ENCODE measurements around the gene PJA2. TPM values are rescaled to one million over a fixed set of nuclear protein-coding genes. Genes with fewer than 3 reads are reported as not detected.

The PJA2 gene
- total RNA-seq, 1 donor from 2014 or later, result 70.6 TPM

- no peak for DNase-seq (ENCODE audit: low read depth in 2 of 2)
These were observed 57.5 kb downstream of the PJA2 start for GRCh38 chr5:109351988-109352864.

- DNase-seq (ENCODE audit: low read depth in 2 of 2), result peak in 1 of 2 donors; percentile 17
These were observed 59.1 kb downstream of the PJA2 start for GRCh38 chr5:109350537-109351270.

GRCh38 chr5:109349388-109349787 is 60.4 kb downstream of the PJA2 start:
- DNase-seq (ENCODE audit: low read depth in 2 of 2), result no peak

GRCh38 chr5:109347252-109347888 is 62.4 kb downstream of the PJA2 start:
- no peak for DNase-seq (ENCODE audit: low read depth in 2 of 2)

- no peak for DNase-seq (ENCODE audit: low read depth in 2 of 2)
These were observed 64.1 kb downstream of the PJA2 start for GRCh38 chr5:109345699-109346098.

- no peak for DNase-seq (ENCODE audit: low read depth in 2 of 2)
These were observed 69.4 kb downstream of the PJA2 start for GRCh38 chr5:109340351-109340750.

GRCh38 chr5:109335114-109335513 is 74.7 kb downstream of the PJA2 start:
- no peak for DNase-seq (ENCODE audit: low read depth in 2 of 2)

GRCh38 chr5:109334056-109334455 is 75.7 kb downstream of the PJA2 start:
- no peak for DNase-seq (ENCODE audit: low read depth in 2 of 2)

GRCh38 chr5:109329333-109330237 is 80.2 kb downstream of the PJA2 start:
- peak; percentile 5 to 72 for DNase-seq (ENCODE audit: low read depth in 2 of 2)

GRCh38 chr5:109328626-109329025 is 81.1 kb downstream of the PJA2 start:
- DNase-seq (ENCODE audit: low read depth in 2 of 2), result peak in 1 of 2 donors; percentile 28

GRCh38 chr5:109327570-109327969 is 82.2 kb downstream of the PJA2 start:
- no peak for DNase-seq (ENCODE audit: low read depth in 2 of 2)

GRCh38 chr5:109326919-109327318 is 82.9 kb downstream of the PJA2 start:
- no peak for DNase-seq (ENCODE audit: low read depth in 2 of 2)

- no peak for DNase-seq (ENCODE audit: low read depth in 2 of 2)
These were observed 84.3 kb downstream of the PJA2 start for GRCh38 chr5:109325456-109325855.

GRCh38 chr5:109324931-109325330 is 84.8 kb downstream of the PJA2 start:
- no peak for DNase-seq (ENCODE audit: low read depth in 2 of 2)

GRCh38 chr5:109324351-109324750 is 85.4 kb downstream of the PJA2 start:
- no peak for DNase-seq (ENCODE audit: low read depth in 2 of 2)

- DNase-seq (ENCODE audit: low read depth in 2 of 2), result no peak
These were observed 87.1 kb downstream of the PJA2 start for GRCh38 chr5:109322694-109323093.

GRCh38 chr5:109319351-109319750 is 90.4 kb downstream of the PJA2 start:
- no peak for DNase-seq (ENCODE audit: low read depth in 2 of 2)

- no peak for DNase-seq (ENCODE audit: low read depth in 2 of 2)
These were observed 91.2 kb downstream of the PJA2 start for GRCh38 chr5:109318455-109319108.

GRCh38 chr5:109316634-109317033 is 93.1 kb downstream of the PJA2 start:
- peak in 1 of 2 donors; percentile 13 for DNase-seq (ENCODE audit: low read depth in 2 of 2)

- no peak for DNase-seq (ENCODE audit: low read depth in 2 of 2)
These were observed 94.5 kb downstream of the PJA2 start for GRCh38 chr5:109315245-109315644.

- no peak for DNase-seq (ENCODE audit: low read depth in 2 of 2)
These were observed 96.6 kb downstream of the PJA2 start for GRCh38 chr5:109313127-109313526.
